Pancreas (tissue), 10 donors: Measurements from ENCODE around the gene QPCT. TPM values are rescaled to one million over a fixed set of nuclear protein-coding genes. Genes with fewer than 3 reads are reported as not detected.

Experiments used
- ATAC-seq, 4 donors: fragments of 200-7000 bp; cut with Tn5 transposase; one replicate each; pipeline versions ENCODE4 v1.8.0 to v1.9.1; 2020; ENCODE audit warnings: mild to moderate bottlenecking in 4 of 4, moderate library complexity in 4 of 4
- DNase-seq, 6 donors: peaks; one replicate each; pipeline ENCODE4 v3.0.0-alpha.2; 2020
- FAIRE-seq: peaks from 2 replicates; lab custom pipeline; 2012; peaks lifted over from hg19 to GRCh38; lab: Jason Lieb, UNC
- H3K27ac ChIP-seq, 4 donors: fragments of 200-600 bp; sonication (generic); 1 replicate in 3 of 4; 2 replicates in 1 of 4; pipeline versions ENCODE4 v1.5.0 to v1.8.0; 2020
- H3K27me3 ChIP-seq, 4 donors: fragments of 200-600 bp; one replicate each; pipeline ENCODE4 v1.8.0; 2021
- H3K36me3 ChIP-seq, 3 donors: fragments of 200-600 bp; sonication (generic) in 1 of 3; one replicate each; pipeline versions ENCODE4 v1.5.0 to v1.8.0; 2020 to 2021
- H3K4me1 ChIP-seq, 3 donors: fragments of 200-600 bp; one replicate each; pipeline ENCODE4 v1.8.0; 2021
- H3K4me3 ChIP-seq, 4 donors: fragments of 200-600 bp; sonication (generic) in 2 of 4; one replicate each; pipeline versions ENCODE4 v1.5.0 to v1.8.0; 2020 to 2021
- H3K9me3 ChIP-seq, 4 donors: fragments of 200-600 bp; one replicate each; pipeline ENCODE4 v1.8.0; 2021
- CTCF ChIP-seq, 4 donors: fragments of 200-600 bp; sonication (generic) in 3 of 4; IDR thresholded peaks; one replicate each; pipeline versions ENCODE4 v1.5.0 to v1.8.0; 2021; ENCODE audit warnings: antibody characterized with exemption in 4 of 4
- WGBS, 2 donors: extraction: QIAGEN DNeasy Blood & Tissue Kit; methylation state at CpG; one replicate each; pipeline ENCODE4 v1.1.7; 2013; 5-methylcytosine and 5-hydroxymethylcytosine counted together
- intact Hi-C, 3 donors: fragments of 100-400 bp; cut with DNase I; formaldehyde crosslinking; loops; one replicate each; pipeline versions ENCODE4 v1.11.1 to v1.14.2; 2022
- polyA plus RNA-seq, 2 donors: library from polyadenylated mRNA; stranded (reverse); fragments of 200-250 nt; gene quantifications; one replicate each; pipeline ENCODE4 v1.2.3, GENCODE V29; 2013
- total RNA-seq, 6 donors: library from RNA; stranded (reverse); fragmentation: NEBNext Ultra II Directional in 4 of 6; extraction: Animal tissue kit (Norgen Biotek cat#: 25700) in 4 of 6; gene quantifications; one replicate each; pipeline versions ENCODE4 v1.2.1 to v1.2.4, GENCODE V29; 2021 to 2023
- donor health status: healthy with polysubstance abuse.
- donor health status: DM: no; HTN: no; CAD: no; lungs with moderate emphysema.
- donor health status: DM: no; HTN: no; CAD: no.
- donor health status: control.
- donor health status: control.
- donor health status: Bipolar disorder and iron deficiency.
- donor health status: DM: yes; HTN: yes; CAD: no.
- donor health status: DM: no; HTN: no; CAD: no.
- donor health status: DM: no; HTN: no; CAD: no.
- donor health status: DM: yes; HTN: yes; CAD: no.

The QPCT gene
- total and polyA plus RNA-seq, 8 donors = 0.79 to 69.0 (median 7.4) TPM

- Histone ChIP-seq H3K4me1 (peaks cover 0 to 22% (median 6%) of the 10 kb centered on the region in 3 donors), H3K9me3 (no peaks in the 10 kb centered on the region), H3K4me3 (peak overlapping the region in 1 of 4 donors; percentile 11), H3K27me3 (no peaks in the 10 kb centered on the region), H3K36me3 (no peaks in the 10 kb centered on the region), H3K27ac (peak overlapping the region in 2 of 4 donors; percentile 83 to 86)
- no peak for DNase-seq
- intact Hi-C loops = no loop called here
- 67 to 72% methylated on average over 8 of the region's 8 CpGs for WGBS, 2 donors
- FAIRE-seq = no peak
- no peak for ATAC-seq
- TF ChIP-seq CTCF (IDR thresholded peaks at IDR 0.05) = no peak
Observed at GRCh38 chr2:37326866-37327634, 17.4 kb upstream of the QPCT start.

- no peak overlapping the region for H3K4me3 ChIP-seq
- ATAC-seq (no peak), DNase-seq (no peak)
Observed at GRCh38 chr2:37330681-37331080, 13.7 kb upstream of the QPCT start.

GRCh38 chr2:37332560-37332959 is 11.9 kb upstream of the QPCT start:
- DNase-seq (no peak), FAIRE-seq (no peak), ATAC-seq (no peak)
- no peak overlapping the region for H3K4me3 ChIP-seq
- 49 to 52% methylated on average over 3 of the region's 3 CpGs for WGBS, 2 donors
- TF ChIP-seq CTCF (IDR thresholded peaks at IDR 0.05) = no peak
- no peaks in the 10 kb centered on the region for H3K9me3 ChIP-seq
- no peaks in the 10 kb centered on the region for H3K36me3 ChIP-seq
- no peaks in the 10 kb centered on the region for H3K4me1 ChIP-seq
- no peaks in the 10 kb centered on the region for H3K27me3 ChIP-seq
- intact Hi-C loops = no loop called here
- no peak overlapping the region for H3K27ac ChIP-seq

More at GRCh38 chr2:37330681-37331080, 13.7 kb upstream of the QPCT start:
- H3K27me3 ChIP-seq = no peaks in the 10 kb centered on the region
- peaks cover 0 to 14% (median 0%) of the 10 kb centered on the region in 3 donors for H3K4me1 ChIP-seq
- H3K9me3 ChIP-seq = no peaks in the 10 kb centered on the region
- intact Hi-C loops = no loop called here
- FAIRE-seq = no peak
- no peak for TF ChIP-seq CTCF (IDR thresholded peaks at IDR 0.05)
- H3K36me3 ChIP-seq = no peaks in the 10 kb centered on the region
- no peak overlapping the region for H3K27ac ChIP-seq

- no peak overlapping the region for H3K27ac ChIP-seq
Observed at GRCh38 chr2:37333256-37333655, 11.2 kb upstream of the QPCT start.

More at GRCh38 chr2:37333256-37333655, 11.2 kb upstream of the QPCT start:
- no peaks in the 10 kb centered on the region for H3K9me3 ChIP-seq
- 53 to 54% methylated on average over 2 of the region's 2 CpGs for WGBS, 2 donors
- no peak overlapping the region for H3K4me3 ChIP-seq
- DNase-seq (no peak), ATAC-seq (no peak), FAIRE-seq (no peak)
- no peaks in the 10 kb centered on the region for H3K36me3 ChIP-seq
- no peaks in the 10 kb centered on the region for H3K27me3 ChIP-seq
- intact Hi-C loops = no loop called here
- H3K4me1 ChIP-seq = no peaks in the 10 kb centered on the region
- no peak for TF ChIP-seq CTCF (IDR thresholded peaks at IDR 0.05)
